ENCODE data around the gene IL21.

The IL21 gene

GRCh38 chr4:122632396-122633143 is 11.7 kb upstream of the IL21 start:
- Histone ChIP-seq H3K4me1 (ENCODE audit: control insufficient read depth, insufficient read depth, low read length) (no peaks in the 10 kb centered on the region), H3K9me3 (ENCODE audit: control insufficient read depth, insufficient read depth, low read depth, low read length) (no peaks in the 10 kb centered on the region), H3K4me3 (ENCODE audit: low read depth, low read length) (no peak overlapping the region), H3K36me3 (ENCODE audit: control insufficient read depth, insufficient read depth, low read length) (no peaks in the 10 kb centered on the region), H3K9ac (ENCODE audit: low read length) (no peak overlapping the region), H3K27ac (ENCODE audit: low read depth, low read length) (no peak overlapping the region), H3K27me3 (ENCODE audit: control insufficient read depth, insufficient read depth, low read length) (no peaks in the 10 kb centered on the region)

DNA sequence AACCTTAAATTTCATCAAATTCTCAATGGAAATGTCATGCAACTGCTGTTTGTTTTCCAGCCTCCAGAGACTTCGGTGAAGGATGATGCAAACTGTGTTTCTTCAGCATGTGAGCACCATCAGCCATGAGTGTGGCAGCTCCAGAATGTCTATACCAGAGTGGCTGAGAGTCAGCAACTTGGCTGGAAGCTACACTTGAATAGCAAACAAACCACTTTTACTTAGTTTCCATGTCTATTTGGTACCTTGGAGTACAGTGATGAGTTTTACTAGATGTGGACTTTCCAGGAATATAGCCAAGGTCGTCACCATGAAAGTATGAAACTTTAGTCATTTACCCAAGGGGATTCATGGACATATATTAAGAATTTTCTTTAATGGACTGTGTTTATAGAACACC is 4.3 kb upstream of the IL21 start:
- Histone ChIP-seq H3K27ac (ENCODE audit: low read depth, low read length) (no peak overlapping the region), H3K4me3 (ENCODE audit: low read depth, low read length) (no peak overlapping the region), H3K27me3 (ENCODE audit: control insufficient read depth, insufficient read depth, low read length) (no peaks in the 10 kb centered on the region), H3K9ac (ENCODE audit: low read length) (no peak overlapping the region), H3K36me3 (ENCODE audit: control insufficient read depth, insufficient read depth, low read length) (no peaks in the 10 kb centered on the region), H3K4me1 (ENCODE audit: control insufficient read depth, insufficient read depth, low read length) (no peaks in the 10 kb centered on the region), H3K9me3 (ENCODE audit: control insufficient read depth, insufficient read depth, low read depth, low read length) (no peaks in the 10 kb centered on the region)

GRCh38 chr4:122624205-122624604 is 3.3 kb upstream of the IL21 start:
- no peak overlapping the region for H3K4me3 ChIP-seq (ENCODE audit: low read depth, low read length)
- no peaks in the 10 kb centered on the region for H3K36me3 ChIP-seq (ENCODE audit: control insufficient read depth, insufficient read depth, low read length)
- no peaks in the 10 kb centered on the region; the same call in 1 of the 2 replicates for H3K4me1 ChIP-seq (ENCODE audit: control insufficient read depth, insufficient read depth, low read length)
- no peak overlapping the region for H3K27ac ChIP-seq (ENCODE audit: low read depth, low read length)
- no peaks in the 10 kb centered on the region for H3K27me3 ChIP-seq (ENCODE audit: control insufficient read depth, insufficient read depth, low read length)
- no peak overlapping the region for H3K9ac ChIP-seq (ENCODE audit: low read length)
- H3K9me3 ChIP-seq (ENCODE audit: control insufficient read depth, insufficient read depth, low read depth, low read length): no peaks in the 10 kb centered on the region

DNA sequence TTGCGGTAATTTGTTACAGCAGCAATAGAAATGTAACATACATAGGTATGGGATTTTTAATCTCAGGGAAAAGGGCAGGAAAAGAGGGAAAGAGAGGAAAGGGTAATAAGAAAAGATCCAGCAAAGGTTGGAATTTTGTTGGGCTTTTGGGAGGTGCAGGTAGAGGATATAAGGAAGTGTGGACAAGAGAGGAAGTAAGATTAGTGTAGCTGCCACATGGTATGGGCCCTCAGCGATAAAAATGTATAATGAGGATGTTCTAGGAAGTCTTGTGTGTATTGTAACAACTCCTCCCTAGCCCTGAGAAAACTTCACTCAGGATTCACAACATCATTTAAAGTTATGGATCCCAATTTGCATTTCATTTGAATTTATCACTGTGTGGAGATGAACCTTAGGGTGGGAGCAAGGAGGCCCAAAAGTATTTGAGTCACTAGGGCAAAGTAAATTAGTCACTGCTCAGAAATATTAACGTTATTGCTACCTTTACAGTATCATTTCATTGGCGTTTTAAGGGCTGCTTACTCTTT is 2.8 kb upstream of the IL21 start:
- Histone ChIP-seq H3K4me3 (ENCODE audit: low read depth, low read length) (no peak overlapping the region), H3K4me1 (ENCODE audit: control insufficient read depth, insufficient read depth, low read length) (no peaks in the 10 kb centered on the region; the same call in 1 of the 2 replicates), H3K9me3 (ENCODE audit: control insufficient read depth, insufficient read depth, low read depth, low read length) (no peaks in the 10 kb centered on the region), H3K36me3 (ENCODE audit: control insufficient read depth, insufficient read depth, low read length) (no peaks in the 10 kb centered on the region), H3K27ac (ENCODE audit: low read depth, low read length) (no peak overlapping the region), H3K27me3 (ENCODE audit: control insufficient read depth, insufficient read depth, low read length) (no peaks in the 10 kb centered on the region), H3K9ac (ENCODE audit: low read length) (no peak overlapping the region)

- H3K27ac ChIP-seq (ENCODE audit: low read depth, low read length): no peak overlapping the region
- no peak overlapping the region for H3K9ac ChIP-seq (ENCODE audit: low read length)
- H3K9me3 ChIP-seq (ENCODE audit: control insufficient read depth, insufficient read depth, low read depth, low read length): no peaks in the 10 kb centered on the region
- no peak overlapping the region for H3K4me3 ChIP-seq (ENCODE audit: low read depth, low read length)
- H3K27me3 ChIP-seq (ENCODE audit: control insufficient read depth, insufficient read depth, low read length): no peaks in the 10 kb centered on the region
- no peaks in the 10 kb centered on the region for H3K36me3 ChIP-seq (ENCODE audit: control insufficient read depth, insufficient read depth, low read length)
- peaks cover 8% of the 10 kb centered on the region for H3K4me1 ChIP-seq (ENCODE audit: control insufficient read depth, insufficient read depth, low read length)
These were observed 1.5 kb upstream of the IL21 start for GRCh38 chr4:122622400-122622799.

GRCh38 chr4:122619611-122620010 is 1.3 kb downstream of the IL21 start:
- Histone ChIP-seq H3K27me3 (ENCODE audit: control insufficient read depth, insufficient read depth, low read length) (no peaks in the 10 kb centered on the region), H3K4me3 (ENCODE audit: low read depth, low read length) (no peak overlapping the region), H3K9me3 (ENCODE audit: control insufficient read depth, insufficient read depth, low read depth, low read length) (no peaks in the 10 kb centered on the region), H3K4me1 (ENCODE audit: control insufficient read depth, insufficient read depth, low read length) (peaks cover 10% of the 10 kb centered on the region), H3K9ac (ENCODE audit: low read length) (no peak overlapping the region), H3K36me3 (ENCODE audit: control insufficient read depth, insufficient read depth, low read length) (no peaks in the 10 kb centered on the region), H3K27ac (ENCODE audit: low read depth, low read length) (no peak overlapping the region)

DNA sequence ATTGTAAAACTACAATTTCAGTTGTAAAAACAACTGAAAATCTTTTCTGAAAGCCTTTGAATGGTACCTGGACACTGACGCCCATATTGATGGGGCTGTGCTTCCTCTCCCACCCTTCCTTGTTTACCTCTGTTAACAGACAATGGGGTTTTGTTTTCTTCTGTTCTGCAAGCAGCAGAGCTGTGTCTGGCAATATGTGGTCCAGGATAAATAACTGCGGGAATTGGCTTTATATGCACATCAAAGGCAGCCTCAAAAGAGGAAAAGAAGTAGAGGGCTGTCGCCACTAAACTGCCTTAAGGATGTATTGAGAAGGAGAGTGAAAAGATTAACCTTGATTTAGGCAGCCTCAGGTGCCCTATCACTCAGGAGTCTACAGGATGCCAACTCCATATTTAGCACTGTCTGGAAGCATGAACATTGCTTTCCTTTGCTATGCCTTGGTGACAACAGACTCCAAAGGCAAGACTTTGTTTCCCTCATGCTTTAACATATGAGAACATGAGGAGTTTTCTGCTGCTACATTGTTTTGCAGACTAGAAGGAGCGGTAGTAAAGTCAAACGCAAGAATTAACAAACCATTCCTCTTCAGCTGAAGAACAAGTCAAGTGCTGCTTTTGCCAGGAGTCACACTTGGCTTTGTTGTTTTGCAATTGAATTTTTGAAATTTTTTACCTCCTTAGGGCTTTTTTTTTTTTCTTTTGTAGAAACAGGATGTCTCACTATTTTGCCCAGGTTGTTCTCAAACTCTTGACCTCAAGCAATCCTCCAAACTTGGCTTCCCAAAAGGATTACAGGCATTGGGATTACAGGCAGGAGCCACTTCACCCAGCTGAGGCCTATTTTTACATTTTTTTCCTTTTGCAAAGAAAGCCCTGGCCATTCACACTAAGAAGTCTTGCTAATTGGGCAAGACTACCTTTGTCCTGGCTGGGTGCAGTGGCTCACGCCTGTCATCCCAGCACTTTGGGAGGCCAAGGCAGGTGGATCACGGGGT is 3.0 kb downstream of the IL21 start:
- H3K4me1 ChIP-seq (ENCODE audit: control insufficient read depth, insufficient read depth, low read length): peaks cover 10% of the 10 kb centered on the region
- H3K9me3 ChIP-seq (ENCODE audit: control insufficient read depth, insufficient read depth, low read depth, low read length): no peaks in the 10 kb centered on the region
- no peak overlapping the region for H3K27ac ChIP-seq (ENCODE audit: low read depth, low read length)
- no peaks in the 10 kb centered on the region for H3K36me3 ChIP-seq (ENCODE audit: control insufficient read depth, insufficient read depth, low read length)
- no peaks in the 10 kb centered on the region for H3K27me3 ChIP-seq (ENCODE audit: control insufficient read depth, insufficient read depth, low read length)
- H3K4me3 ChIP-seq (ENCODE audit: low read depth, low read length): no peak overlapping the region
- no peak overlapping the region for H3K9ac ChIP-seq (ENCODE audit: low read length)

DNA sequence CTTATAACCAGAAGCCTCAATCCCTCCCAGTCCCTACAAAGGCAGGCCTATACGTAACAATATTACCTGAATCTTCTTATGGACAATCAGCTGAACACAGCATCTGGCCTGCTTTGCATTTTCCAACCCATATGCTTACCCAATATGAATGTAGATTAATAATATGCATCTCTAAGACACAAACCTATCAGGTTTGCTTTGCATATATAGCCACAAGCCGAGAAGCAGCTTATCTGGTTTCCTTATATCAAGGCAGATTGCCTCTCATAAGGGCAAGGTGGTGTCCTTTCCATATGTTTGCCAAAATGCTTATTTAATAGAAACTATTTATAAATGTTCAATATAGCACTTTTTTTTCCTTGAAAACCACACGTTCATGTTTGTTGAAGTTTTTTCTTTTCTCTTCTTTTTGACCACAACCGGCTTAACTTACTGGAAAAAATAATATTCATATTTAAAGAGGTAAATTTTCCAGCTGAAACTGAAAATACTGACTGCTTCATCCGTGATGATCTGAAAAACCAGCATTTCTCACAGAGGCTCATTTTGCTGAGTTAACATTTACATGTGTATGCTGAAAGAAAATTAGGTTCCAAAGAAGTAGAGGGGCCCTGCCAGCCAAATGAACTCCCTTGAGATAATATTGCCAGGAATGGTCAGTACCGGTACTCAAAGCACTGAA is 3.8 kb downstream of the IL21 start:
- Histone ChIP-seq H3K4me3 (ENCODE audit: low read depth, low read length) (no peak overlapping the region), H3K9me3 (ENCODE audit: control insufficient read depth, insufficient read depth, low read depth, low read length) (no peaks in the 10 kb centered on the region), H3K4me1 (ENCODE audit: control insufficient read depth, insufficient read depth, low read length) (peaks cover 10% of the 10 kb centered on the region), H3K27ac (ENCODE audit: low read depth, low read length) (no peak overlapping the region), H3K9ac (ENCODE audit: low read length) (no peak overlapping the region), H3K36me3 (ENCODE audit: control insufficient read depth, insufficient read depth, low read length) (no peaks in the 10 kb centered on the region), H3K27me3 (ENCODE audit: control insufficient read depth, insufficient read depth, low read length) (no peaks in the 10 kb centered on the region)

DNA sequence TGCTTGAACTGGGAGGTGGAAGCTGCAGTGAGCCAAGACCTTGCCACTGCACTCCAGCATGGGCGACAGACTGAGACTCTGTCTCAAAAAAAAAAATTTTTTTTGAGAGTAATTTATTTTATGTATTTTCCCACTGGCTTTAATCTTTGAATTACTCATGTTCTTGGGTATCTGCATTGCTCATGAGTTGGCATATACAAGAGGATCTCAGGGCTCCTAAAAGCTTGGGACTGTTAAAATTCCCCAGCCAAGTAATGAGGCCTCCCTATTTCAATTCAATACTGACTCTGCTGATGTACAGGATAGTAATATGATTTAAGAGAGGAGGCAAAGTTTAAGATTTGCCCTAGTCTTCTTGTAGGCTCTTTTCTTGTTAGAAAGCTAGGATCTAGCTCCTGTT is 6.2 kb downstream of the IL21 start:
- Histone ChIP-seq H3K4me1 (ENCODE audit: control insufficient read depth, insufficient read depth, low read length) (peaks cover 10% of the 10 kb centered on the region), H3K9me3 (ENCODE audit: control insufficient read depth, insufficient read depth, low read depth, low read length) (no peaks in the 10 kb centered on the region), H3K4me3 (ENCODE audit: low read depth, low read length) (no peak overlapping the region), H3K36me3 (ENCODE audit: control insufficient read depth, insufficient read depth, low read length) (no peaks in the 10 kb centered on the region), H3K9ac (ENCODE audit: low read length) (no peak overlapping the region), H3K27me3 (ENCODE audit: control insufficient read depth, insufficient read depth, low read length) (no peaks in the 10 kb centered on the region), H3K27ac (ENCODE audit: low read depth, low read length) (no peak overlapping the region)

- Histone ChIP-seq H3K4me1 (ENCODE audit: control insufficient read depth, insufficient read depth, low read length) (peaks cover 4% of the 10 kb centered on the region), H3K9me3 (ENCODE audit: control insufficient read depth, insufficient read depth, low read depth, low read length) (no peaks in the 10 kb centered on the region), H3K27ac (ENCODE audit: low read depth, low read length) (no peak overlapping the region), H3K4me3 (ENCODE audit: low read depth, low read length) (no peak overlapping the region), H3K9ac (ENCODE audit: low read length) (no peak overlapping the region), H3K36me3 (ENCODE audit: control insufficient read depth, insufficient read depth, low read length) (no peaks in the 10 kb centered on the region), H3K27me3 (ENCODE audit: control insufficient read depth, insufficient read depth, low read length) (no peaks in the 10 kb centered on the region)
These were observed 8.3 kb downstream of the IL21 start for GRCh38 chr4:122612540-122612939.

All from HUES6 (cell line).